Fibroblast of pulmonary artery (primary cell): Measurements from ENCODE around the gene TMEM161B.

ENCODE experiments used
- DNase-seq: peaks from one replicate; pipeline ENCODE4 v3.0.0-alpha.2; 2010; ENCODE audit warnings: low read depth
- H3K4me3 ChIP-seq: replicated peaks from 2 replicates; pipeline ENCODE4 v1.5.1; 2011; ENCODE audit warnings: low read depth, mild to moderate bottlenecking, control low read depth, low read length, moderate library complexity
- TF ChIP-seq, protein P1 (sequence below): IDR thresholded peaks from 2 replicates; pipeline ENCODE4 v1.5.1; 2011; ENCODE audit warnings: mild to moderate bottlenecking, control low read depth, low read length, inconsistent platforms; ENCODE audit errors: missing control alignments

Gene TMEM161B

GRCh38 chr5:88150747-88151146 is 117.9 kb downstream of the TMEM161B start:
- TF ChIP-seq, protein P1, sequence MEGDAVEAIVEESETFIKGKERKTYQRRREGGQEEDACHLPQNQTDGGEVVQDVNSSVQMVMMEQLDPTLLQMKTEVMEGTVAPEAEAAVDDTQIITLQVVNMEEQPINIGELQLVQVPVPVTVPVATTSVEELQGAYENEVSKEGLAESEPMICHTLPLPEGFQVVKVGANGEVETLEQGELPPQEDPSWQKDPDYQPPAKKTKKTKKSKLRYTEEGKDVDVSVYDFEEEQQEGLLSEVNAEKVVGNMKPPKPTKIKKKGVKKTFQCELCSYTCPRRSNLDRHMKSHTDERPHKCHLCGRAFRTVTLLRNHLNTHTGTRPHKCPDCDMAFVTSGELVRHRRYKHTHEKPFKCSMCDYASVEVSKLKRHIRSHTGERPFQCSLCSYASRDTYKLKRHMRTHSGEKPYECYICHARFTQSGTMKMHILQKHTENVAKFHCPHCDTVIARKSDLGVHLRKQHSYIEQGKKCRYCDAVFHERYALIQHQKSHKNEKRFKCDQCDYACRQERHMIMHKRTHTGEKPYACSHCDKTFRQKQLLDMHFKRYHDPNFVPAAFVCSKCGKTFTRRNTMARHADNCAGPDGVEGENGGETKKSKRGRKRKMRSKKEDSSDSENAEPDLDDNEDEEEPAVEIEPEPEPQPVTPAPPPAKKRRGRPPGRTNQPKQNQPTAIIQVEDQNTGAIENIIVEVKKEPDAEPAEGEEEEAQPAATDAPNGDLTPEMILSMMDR = no peak

DNA sequence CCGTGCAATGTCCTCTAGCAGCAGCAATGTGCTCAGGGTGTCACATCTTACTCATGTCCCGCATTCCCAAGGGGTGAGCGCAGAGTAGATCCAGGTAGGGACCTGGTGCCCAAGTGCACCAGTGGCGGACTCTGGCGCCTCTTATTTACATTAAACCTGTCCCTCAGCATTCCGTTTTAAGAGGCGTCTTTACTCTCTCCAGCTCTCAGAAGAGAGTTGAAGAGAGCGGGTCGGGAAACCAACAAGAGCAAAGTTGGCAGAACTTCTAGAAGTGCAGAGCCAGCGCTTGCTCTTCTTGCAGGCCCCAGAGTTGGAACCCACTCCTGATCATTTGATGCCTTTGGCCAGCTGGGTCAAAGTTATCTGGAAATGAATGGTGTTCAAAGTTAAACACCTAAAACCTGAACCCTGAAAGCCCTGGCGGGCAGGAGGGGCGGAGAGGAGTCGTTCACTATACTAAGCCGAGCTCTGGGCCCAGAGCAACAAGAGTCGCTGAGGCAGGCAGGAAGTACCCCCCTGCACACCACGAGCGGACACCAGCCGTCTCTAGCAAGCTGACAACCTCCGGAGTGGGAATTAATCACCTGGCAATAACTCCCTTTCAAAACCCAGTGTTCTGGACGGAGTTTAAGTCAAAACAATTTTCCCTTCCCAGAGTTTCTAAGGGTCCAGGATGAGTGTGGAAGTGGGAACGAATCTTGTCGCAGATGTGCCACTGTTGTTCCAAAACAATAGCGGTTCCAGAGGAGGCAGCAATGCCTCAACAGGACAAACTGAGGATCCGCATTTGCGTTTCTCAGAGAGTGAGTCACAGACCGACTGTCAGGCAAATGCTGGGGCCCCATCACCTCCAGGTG is 122.8 kb downstream of the TMEM161B start:
- no peak overlapping the region for H3K4me3 ChIP-seq
- TF ChIP-seq, protein P1 = no peak
- DNase-seq = peak; percentile 2

More at GRCh38 chr5:88150747-88151146, 117.9 kb downstream of the TMEM161B start:
- no peak overlapping the region for H3K4me3 ChIP-seq
- no peak for DNase-seq

GRCh38 chr5:88145221-88145610 is 123.4 kb downstream of the TMEM161B start:
- no peak for DNase-seq
- TF ChIP-seq, protein P1 = no peak
- no peak overlapping the region for H3K4me3 ChIP-seq
